ENCODE results near the gene MATN4.

MATN4 gene

GRCh38 chr20:45282700-45283550, 25.2 kb downstream of the MATN4 start:
- TF ChIP-seq CTCF (conservative IDR thresholded peaks at IDR 0.05) = no peak
- no peak overlapping the region for H3K27ac ChIP-seq

- H3K27ac ChIP-seq = no peak overlapping the region
- TF ChIP-seq CTCF (conservative IDR thresholded peaks at IDR 0.05) = no peak
Measured at GRCh38 chr20:45279992-45280391, 28.1 kb downstream of the MATN4 start.

- no peak overlapping the region for H3K27ac ChIP-seq
- TF ChIP-seq CTCF (conservative IDR thresholded peaks at IDR 0.05) = no peak
Measured at GRCh38 chr20:45275338-45275737, 32.8 kb downstream of the MATN4 start.

GRCh38 chr20:45269754-45270270, 38.3 kb downstream of the MATN4 start:
- no peak overlapping the region for H3K27ac ChIP-seq
- TF ChIP-seq CTCF (conservative IDR thresholded peaks at IDR 0.05) = no peak

GRCh38 chr20:45269056-45269455, 39.0 kb downstream of the MATN4 start:
- H3K27ac ChIP-seq = peak overlapping the region; percentile 69; the same call in 1 of the 2 replicates
- TF ChIP-seq CTCF (conservative IDR thresholded peaks at IDR 0.05) = no peak

- no peak for TF ChIP-seq CTCF (conservative IDR thresholded peaks at IDR 0.05)
- peak overlapping the region; percentile 69; the same call in 1 of the 2 replicates for H3K27ac ChIP-seq
Measured at GRCh38 chr20:45268531-45268930, 39.6 kb downstream of the MATN4 start.

GRCh38 chr20:45266977-45267376, 41.1 kb downstream of the MATN4 start:
- no peak for TF ChIP-seq CTCF (conservative IDR thresholded peaks at IDR 0.05)
- H3K27ac ChIP-seq = peak overlapping the region; percentile 69

Data from VCaP (cell line).